Measurements from ENCODE around the gene THOC5.
A peak's percentile ranks its signal among the peaks of the same experiment; 100 is the strongest.
"Not testable (repeated sequence)": the region's sequence is repeated elsewhere in the genome, so short reads cannot be mapped to it uniquely, and the experiment has no call there.

Gene THOC5

GRCh38 chr22:29553351-29554224, at the start of gene THOC5:
Gene THOC5 (minus strand): TSS chr22:29553757. CDS start chr22:29549147, 4,610 bp downstream.
- peak within 1 kb of the TSS; percentile 79 for H3K4me3 ChIP-seq (ENCODE audit: control insufficient read depth, low read depth, low read length)
- peak; percentile 95 for DNase-seq (ENCODE audit: low read depth)
- peak; percentile 71 for TF ChIP-seq CTCF (conservative IDR thresholded peaks at IDR 0.05; ENCODE audit: control insufficient read depth, insufficient read depth, low read depth, low read length)

GRCh38 chr22:29598684-29599020, 45.1 kb upstream of the THOC5 start:
- H3K4me3 ChIP-seq (ENCODE audit: control insufficient read depth, low read depth, low read length): no peak overlapping the region
- no peak for TF ChIP-seq CTCF (conservative IDR thresholded peaks at IDR 0.05; ENCODE audit: control insufficient read depth, insufficient read depth, low read depth, low read length)
- no peak for DNase-seq (ENCODE audit: low read depth)

- H3K4me3 ChIP-seq (ENCODE audit: control insufficient read depth, low read depth, low read length); DNase-seq (ENCODE audit: low read depth): not testable (repeated sequence)
These were observed 44.5 kb upstream of the THOC5 start for GRCh38 chr22:29597871-29598683.

- DNase-seq (ENCODE audit: low read depth): no peak
- no peak overlapping the region for H3K4me3 ChIP-seq (ENCODE audit: control insufficient read depth, low read depth, low read length)
These were observed 42.9 kb upstream of the THOC5 start for GRCh38 chr22:29596408-29596807.

GRCh38 chr22:29594447-29594846, 40.9 kb upstream of the THOC5 start:
- not testable (repeated sequence) for H3K4me3 ChIP-seq (ENCODE audit: control insufficient read depth, low read depth, low read length); DNase-seq (ENCODE audit: low read depth)

More at GRCh38 chr22:29596408-29596807, 42.9 kb upstream of the THOC5 start:
- no peak for TF ChIP-seq CTCF (conservative IDR thresholded peaks at IDR 0.05; ENCODE audit: control insufficient read depth, insufficient read depth, low read depth, low read length)

GRCh38 chr22:29593923-29594322, 40.4 kb upstream of the THOC5 start:
- H3K4me3 ChIP-seq (ENCODE audit: control insufficient read depth, low read depth, low read length): no peak overlapping the region
- TF ChIP-seq CTCF (conservative IDR thresholded peaks at IDR 0.05; ENCODE audit: control insufficient read depth, insufficient read depth, low read depth, low read length): no peak
- DNase-seq (ENCODE audit: low read depth): no peak

DNA sequence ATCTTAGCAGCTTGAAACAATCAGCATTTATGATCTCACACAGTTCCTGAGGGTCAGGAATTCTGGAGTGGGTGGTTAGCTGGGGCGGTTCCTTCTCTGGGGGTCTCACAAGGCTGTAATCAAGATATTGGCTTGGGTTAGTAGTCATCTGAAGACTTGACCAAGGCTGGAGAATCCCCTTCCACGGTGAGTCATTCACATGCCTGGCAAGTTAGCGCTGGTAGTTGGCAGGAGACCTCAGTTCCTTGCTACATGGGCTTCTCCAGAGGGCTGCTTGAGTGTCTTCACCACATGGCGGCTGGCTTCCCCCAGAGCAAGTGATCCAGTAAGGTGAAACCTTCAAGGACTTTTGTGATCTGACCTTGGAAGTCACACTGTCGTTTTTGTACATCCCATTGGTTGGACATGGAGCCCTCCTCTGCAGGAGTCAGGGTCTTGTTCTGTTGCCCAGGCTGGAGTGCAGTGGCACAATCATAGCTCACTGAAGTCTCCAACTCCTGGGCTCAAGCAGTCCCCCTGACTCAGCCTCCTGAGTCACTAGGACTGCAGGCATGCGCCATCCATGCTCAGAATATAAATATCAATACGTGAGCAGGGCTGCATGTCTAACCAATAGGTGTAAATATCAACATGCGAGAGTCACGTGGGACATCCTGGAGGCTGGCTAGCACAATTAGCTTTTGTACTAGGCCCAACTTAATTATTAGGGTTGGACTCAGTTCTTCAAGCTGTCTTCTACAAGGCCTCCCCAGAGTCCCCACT, 34.6 kb upstream of the THOC5 start:
- DNase-seq (ENCODE audit: low read depth): peak; percentile 91
- TF ChIP-seq CTCF (conservative IDR thresholded peaks at IDR 0.05; ENCODE audit: control insufficient read depth, insufficient read depth, low read depth, low read length): no peak
- H3K4me3 ChIP-seq (ENCODE audit: control insufficient read depth, low read depth, low read length): no peak overlapping the region

GRCh38 chr22:29586193-29586705, 32.7 kb upstream of the THOC5 start:
- not testable (repeated sequence) for H3K4me3 ChIP-seq (ENCODE audit: control insufficient read depth, low read depth, low read length); DNase-seq (ENCODE audit: low read depth)
